GM19324 (cell line): ENCODE data around the gene TMEM214.

Source experiments
- ATAC-seq: cut with Tn5 transposase; IDR thresholded peaks from one replicate; pipeline ENCODE4 v1.9.1; 2021; ENCODE audit warnings: mild to moderate bottlenecking, moderate library complexity; ENCODE audit not compliant: unreplicated experiment, low FRiP score

The TMEM214 gene

DNA sequence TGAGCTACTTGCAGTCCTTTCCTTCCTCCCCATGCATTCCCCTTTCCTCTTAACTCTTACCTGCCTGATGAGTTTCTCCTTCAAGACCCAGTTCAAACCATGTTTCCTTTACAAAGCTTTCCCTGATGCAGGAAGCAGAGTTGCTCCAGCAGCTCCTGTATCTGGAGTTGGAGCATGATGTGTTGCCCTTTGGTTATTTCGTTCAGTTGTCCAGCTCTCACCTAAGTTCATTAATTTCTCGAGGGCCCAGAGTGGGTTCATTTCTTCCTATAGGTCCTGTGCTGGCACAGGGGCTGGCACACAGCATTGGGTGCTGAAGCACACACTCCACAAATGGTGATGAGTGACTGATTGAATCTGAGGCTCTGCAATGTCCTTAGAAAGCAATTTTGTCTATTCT, 23.0 kb upstream of the TMEM214 start:
- ATAC-seq: no peak

DNA sequence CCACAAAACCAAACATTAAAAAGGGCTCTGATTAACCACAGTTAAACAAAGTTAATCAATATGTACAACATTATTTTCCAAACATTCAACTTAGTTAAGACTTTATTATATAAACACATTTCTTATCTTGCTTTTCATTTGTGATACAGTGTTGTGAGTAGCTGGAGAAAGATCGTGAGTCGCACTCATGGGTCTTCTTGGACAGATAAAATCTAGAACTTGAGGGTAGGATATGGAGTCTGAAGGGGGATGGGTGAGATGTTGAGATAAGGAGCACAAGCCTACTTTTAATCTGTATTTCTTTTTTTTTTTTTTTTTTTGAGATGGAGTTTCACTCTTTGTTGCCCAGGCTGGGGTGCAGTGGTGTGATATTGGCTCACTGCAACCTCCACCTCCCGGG, 22.6 kb upstream of the TMEM214 start:
- ATAC-seq: no peak

DNA sequence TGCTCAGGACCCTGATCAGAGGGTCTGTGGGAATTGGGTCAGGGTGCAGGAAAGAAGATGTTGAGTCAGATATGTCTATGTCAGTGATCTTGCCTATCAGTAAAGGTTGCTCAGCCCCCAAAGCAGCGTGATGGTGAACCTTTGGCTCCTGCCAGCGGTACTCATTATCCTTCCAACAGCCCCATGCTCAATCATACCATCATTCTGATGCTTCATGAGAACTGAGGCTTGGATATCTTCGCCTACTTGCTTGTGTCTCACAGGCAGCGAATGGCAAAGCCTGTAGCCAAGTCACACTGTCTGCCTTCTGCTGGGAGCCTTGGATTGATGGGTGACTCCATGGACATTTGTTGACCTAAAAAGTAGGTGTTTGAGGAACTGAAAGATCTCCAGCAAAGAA, 19.0 kb upstream of the TMEM214 start:
- ATAC-seq: no peak

DNA sequence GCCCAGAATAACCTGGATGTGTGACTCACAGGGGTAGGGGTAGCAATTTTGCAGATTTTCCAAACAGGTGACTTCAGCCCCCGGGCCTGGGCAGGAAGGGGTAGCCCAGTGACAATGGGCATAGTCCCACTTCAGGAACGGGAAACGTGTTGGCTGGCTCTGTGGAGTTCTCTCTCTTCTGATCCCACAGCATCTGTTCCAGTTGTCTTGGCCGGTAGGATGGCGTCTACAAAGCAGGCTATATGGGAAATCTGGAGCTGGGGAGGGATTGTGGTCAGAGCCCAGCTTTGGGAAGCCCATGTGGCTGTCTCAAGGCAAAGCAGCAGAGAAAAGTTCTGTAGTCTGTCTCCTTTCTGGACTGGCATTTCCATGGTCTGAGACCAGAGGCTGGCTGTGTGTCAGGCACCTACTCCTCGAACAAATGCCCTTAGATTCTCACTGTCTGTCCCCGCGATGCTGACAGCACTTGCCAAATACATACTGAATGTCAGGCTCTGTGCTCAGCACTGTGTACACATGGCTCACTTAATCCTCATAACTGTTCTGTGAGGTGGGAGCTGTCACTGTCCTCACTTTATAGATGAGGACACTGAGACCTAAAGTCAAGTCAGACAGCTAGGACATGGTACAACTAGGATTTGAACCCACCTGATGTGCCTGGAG, 17.9 kb upstream of the TMEM214 start:
- ATAC-seq: no peak

DNA sequence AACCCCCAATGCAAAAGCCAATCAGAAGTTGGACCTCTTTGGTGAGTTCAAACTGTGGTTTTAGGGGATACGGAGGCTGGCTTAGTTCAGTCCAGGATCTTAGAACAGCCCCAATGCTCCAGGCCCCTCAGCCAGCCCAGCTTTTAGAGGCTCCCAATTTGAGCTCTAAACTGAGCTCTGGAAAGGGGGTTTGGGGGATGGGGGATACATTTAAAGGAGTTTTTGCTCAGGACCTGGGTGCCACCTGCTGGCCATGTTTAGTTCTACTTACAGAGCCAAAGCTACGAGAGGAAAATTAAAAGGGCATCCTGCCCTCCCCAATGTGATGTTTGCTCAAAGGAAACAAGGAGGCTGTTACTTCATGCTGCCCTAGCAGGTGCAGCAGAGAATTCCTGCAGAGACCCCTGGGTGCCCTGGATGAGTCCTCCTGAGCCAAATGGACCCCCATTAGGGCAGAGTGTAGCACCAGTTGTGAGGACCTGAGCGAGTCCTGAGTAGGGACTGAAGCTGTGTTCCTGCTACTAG, 15.9 kb upstream of the TMEM214 start:
- no peak for ATAC-seq

DNA sequence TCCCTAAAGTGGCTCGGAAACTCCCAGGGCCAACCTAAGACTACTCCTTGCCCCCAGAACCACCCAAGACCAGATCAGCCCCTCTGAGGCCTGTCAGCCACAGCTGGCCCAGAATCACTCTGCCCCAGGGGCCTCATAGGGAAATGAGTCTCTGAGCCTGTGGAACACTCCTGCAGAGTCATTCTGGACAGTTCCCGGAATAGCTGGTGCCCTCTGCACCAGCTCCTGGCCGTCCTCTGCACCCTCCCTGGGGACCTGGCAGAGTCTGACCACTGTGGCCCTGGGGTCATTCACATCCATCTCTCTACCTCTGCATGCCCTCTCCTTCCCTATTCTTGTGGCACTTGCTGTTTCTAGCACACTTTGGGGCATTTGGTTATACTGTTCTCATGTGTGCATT, 14.6 kb upstream of the TMEM214 start:
- ATAC-seq: no peak

DNA sequence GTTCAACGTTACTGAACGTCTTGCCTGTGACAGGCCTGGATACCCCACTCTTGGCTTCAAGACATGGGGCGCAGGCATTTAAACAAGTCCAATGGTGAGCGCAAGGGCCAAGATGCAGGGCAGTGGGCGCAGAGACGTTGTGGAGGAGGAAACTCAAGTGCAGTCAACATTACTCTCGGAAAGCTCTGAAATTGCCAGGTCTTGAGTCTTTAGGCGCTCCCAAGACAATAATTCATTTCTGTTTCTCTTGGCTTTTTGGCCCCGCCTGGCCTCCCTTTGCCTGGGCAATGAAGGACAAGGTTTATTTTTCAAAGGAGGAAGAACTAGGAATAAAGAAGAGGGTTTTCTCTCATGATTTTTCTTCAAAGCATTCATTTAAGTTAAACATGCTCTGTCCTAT, 13.3 kb upstream of the TMEM214 start:
- no peak for ATAC-seq

DNA sequence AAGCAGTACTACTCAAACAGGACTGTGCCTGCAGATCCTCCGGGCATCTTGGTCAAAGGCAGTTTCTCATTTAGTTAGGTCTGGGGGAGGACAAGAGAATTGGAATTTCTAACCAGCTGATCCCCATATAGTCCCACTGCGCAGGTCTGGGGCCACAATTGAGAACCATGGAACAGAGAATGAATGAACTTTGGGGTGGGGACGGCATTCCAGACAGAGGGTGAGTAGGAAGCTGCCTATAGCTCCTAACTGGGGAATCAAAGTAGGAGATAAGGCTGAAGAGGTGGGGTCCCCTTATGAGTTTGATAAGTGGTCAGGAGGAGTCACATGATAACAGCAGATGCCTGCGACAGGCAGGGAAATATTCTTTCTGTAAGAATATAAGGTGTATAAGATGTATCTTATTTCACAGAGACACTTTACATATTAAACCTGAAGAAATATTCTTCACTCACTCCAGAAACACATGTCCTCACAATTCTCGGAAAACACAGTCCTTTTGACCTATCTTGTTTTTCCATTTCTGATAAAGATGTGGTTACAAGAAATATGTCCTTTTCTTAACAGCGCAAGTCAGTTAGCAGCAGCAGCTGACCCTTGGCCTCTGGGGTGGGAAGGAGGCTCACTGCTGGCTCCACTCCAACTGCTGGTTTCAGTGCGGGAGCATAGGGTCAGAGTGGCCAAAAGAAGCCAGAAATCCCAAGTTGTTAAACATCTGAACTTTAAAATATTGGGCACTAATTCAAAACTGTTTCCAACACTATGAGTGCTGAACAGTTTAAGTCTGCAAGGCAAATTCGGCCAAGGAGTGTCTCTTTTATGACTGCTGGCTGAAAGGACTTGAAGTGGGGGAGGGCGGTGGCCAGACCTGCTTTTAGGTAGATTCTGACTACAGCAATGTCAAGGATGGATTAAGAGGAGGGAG, 12.6 kb upstream of the TMEM214 start:
- ATAC-seq: no peak

DNA sequence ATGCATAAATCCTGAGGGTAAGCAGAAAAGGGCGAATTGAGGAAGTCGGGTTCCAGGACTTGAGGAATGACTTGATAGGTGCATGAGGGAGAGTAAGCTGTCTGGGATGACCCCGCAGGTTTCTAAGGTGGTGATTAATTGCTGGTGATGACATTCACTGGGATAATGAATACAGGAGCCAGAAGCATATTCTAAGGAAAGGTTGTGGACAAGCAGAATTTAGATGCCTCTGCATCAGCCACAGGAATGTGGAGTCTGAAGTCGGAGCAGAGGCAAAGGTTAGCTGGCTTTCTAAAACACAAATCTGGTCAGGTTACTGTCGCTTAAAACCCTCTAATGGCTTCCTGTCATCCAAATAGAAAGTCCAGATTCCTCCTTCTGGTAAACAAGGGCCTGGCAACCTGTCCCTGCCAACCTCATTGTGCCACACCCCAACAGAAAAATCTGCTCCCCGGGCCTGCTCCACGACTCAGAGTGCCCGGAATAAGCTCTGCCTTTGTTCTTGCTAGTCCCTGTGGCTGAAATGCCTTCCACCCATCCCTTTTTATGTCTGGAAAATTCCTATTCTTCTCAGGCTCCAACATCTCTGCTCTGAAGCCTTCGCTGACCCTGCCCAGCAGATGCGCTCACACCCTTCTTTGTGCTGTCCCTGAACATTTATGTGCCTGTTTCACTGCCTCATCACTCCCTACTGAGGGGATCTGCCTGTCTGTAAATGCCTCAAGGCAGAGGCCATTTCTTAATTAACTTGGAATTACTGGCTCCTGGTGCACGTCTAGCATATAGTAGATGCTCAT, 11.3 kb upstream of the TMEM214 start:
- ATAC-seq: no peak

DNA sequence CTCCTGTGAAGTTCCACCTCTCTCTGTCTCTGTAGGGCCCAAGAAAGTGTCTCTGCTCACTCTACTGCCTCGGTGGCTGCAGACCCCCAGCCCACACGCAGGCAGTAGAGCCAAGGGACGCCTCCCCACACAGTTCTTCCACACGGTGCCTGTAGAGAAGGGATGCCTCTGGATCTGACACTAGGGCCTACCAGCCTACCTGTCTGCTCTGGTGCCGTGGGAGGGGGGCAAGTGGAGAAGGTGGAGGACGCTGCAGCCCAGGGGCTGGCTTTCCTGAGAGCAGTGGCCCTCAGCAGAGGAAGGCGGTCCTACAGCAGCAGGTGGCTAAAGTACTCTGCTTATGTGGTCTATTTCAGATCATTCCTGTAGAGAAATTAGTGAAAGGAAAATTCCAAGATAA, 9.0 kb upstream of the TMEM214 start:
- ATAC-seq: no peak

DNA sequence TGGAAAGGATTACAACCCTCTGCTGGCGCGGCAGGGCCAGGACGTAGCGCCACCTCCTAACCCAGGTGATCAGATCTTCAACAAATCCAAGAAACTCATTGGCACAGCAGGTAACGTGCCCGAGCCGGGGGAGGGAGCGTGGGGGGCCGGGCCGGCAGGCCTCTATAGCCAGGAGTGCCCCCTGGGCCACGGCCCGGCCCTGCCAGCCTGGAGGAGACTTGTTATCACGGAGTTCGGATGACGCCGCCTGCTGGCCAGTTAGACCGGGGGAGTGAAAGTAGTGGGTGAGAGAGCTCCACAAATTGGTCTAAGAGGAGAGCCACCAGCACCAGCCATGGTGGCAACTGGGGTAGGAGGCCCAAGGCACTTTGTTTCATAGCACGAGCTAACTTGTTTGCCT, 8.6 kb upstream of the TMEM214 start:
- ATAC-seq: no peak

DNA sequence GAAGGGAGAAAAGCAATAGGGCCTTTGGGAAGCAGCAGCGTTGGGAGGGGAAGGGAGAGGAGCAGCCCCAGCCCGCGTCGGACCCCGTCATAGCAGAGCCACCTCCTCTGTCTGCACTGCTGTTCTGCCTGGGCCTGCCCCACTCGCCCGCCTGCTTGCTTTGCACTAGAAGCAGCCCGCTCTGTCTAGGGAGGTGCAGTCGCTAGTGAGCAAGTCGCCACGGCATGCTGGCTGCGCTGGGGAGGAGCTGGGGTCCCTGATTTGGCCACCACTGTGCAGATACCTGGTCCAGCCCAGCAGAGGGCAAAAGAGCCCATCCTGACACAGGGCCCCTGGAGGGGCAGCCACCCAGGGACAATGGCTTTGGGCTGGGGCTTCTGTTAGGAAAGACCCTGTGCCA, 8.0 kb upstream of the TMEM214 start:
- no peak for ATAC-seq

DNA sequence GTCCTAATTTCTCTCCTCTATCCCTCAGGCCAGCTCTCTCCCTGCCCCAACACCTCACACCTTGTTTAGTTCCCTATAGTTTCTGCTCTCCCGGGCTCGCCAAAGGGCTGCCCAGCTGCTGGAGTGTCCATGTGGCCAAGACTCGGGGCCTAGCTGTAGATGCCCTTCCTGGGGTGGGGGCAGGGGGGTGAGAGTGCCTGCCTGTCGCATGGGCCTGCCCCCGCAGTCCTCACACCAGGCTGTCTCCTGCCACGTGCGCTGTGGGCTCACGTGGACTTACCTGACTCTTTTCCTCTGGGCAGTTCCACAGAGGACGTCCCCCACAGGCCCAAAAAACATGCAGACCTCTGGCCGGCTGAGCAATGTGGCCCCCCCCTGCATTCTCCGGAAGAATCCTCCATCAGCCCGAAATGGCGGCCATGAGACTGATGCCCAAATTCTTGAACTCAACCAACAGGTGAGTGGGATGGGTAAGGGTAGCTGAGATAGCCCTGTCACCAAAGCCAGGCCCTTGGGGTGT, 7.4 kb upstream of the TMEM214 start:
- ATAC-seq: no peak

DNA sequence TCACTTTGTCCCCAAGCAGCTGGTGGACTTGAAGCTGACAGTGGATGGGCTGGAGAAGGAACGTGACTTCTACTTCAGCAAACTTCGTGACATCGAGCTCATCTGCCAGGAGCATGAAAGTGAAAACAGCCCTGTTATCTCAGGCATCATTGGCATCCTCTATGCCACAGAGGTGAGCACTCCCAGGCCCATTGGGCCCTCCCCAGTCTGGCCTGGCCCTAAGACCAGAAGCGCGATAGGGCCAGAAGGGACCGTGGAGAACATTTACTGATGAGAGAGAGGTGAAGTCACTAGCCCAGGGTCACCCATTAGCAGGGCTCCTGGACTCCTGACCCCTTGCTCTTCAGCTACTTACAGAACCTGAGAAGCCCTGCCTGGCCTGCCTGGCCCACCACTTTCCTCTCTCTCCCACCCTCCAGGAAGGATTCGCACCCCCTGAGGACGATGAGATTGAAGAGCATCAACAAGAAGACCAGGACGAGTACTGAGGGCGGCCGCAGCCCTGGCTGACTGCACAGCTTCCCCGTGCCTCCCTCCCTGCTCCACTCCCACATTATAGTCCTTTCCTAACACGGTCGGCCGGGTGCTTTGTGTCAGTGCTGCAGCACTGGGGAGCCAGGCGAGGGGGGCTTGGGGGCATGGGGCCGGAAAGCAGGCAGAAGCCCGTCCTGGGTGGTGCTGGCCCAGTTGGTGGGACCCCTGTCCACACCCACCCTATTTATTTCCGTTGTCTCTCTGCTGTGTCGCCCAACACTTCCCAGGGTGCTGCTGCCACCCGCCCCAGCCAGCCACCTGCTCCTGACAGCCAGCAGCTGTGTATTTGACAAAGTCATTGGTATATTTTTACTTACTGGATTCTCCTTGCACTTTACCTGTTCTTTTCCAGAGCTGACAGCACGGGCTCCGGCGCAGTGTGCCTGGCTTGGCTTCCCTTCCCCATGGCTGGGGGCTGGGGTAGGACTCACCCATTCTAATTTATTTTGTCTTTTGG, 6.6 kb upstream of the TMEM214 start:
- no peak for ATAC-seq

DNA sequence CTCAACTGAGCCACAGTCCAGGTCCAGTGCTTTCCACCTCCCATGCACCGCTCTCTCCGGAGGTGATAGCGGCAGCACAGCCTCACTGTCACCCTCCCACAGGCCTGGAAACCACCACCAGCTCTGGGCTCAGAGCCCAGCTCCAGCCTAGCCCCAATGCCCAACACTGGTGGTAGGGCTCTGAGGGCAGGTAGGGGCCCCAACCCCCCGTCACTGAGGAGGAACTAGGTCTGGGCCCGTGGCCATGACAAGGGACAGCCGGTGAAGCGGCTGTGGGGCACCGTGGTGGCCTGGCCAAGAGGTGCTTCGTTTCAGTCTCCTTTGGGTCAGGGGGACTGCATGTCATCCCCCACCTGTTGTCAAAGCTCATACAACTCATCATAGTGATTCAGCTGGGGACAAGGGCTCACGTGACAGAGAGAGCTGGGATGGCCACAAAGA, 5.5 kb upstream of the TMEM214 start:
- ATAC-seq: no peak

DNA sequence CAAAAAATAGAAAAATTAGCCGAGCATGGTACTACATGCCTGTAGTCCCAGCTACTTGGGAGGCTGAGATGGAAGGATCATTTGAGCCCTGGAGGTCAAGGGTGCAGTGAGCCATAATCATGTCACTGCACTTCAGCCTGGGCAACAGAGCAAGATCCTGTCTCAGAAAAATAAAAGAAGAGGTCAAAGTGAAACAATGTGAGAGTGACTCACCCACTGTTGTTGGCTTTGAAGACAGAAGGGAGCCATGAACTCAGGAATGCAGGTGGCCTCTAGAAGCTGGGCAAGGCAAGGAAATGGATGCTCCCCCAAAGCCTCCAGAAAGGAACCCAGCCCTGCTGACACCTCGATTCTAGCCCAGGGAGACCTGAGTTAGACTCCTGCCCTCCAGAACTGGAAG, 3.7 kb upstream of the TMEM214 start:
- ATAC-seq: no peak

DNA sequence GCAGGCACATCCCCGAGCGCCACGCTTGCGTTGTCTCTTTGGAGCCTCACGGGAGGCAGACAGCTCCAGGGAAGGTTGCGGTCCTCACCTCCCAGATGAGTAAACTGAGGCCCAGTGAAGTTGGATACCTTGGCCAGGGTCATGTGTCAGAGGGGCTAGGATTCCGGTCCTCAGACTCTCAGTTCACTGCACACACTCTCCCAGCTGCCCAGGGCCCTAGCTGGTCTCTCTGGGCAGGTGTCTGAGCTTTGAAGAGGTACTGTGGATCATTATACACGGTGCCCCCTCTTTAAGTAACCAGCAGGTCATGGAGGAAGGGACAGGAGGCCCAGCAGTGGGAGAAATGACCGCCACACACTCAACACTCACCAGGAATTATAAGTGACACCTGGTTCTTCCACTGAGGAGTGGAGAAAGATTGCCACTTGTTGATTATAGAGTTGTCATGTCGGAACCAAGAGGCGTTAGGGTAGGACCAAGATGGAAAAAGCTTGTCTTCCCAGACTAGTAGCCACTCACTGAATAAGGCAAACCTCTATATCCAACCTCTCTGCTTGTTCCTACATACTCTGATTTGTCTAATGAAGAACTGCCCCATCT, 588 bp downstream of the TMEM214 start:
- no peak for ATAC-seq

DNA sequence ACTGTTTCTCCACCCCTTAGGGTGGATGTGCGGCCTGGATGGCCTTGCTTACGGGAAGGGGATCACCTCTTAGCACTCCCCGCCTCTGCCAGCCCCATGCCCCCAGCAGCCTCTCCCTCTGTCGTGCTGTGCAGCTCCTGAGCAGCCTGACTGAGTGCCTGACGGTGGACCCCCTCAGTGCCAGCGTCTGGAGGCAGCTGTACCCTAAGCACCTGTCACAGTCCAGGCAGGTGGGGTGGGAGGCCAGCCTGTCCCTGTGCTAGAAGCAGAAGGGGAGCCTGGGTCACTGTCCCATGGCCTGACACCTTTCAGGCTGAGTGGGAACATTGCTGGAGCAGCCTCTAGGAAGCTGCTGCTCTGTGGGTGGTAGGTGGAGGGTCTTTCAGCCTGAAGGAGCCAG, 5.2 kb downstream of the TMEM214 start:
- ATAC-seq: no peak
